Aorta (tissue), 5 donors: ENCODE results near the gene MAP4K1. TPM values are rescaled to one million over a fixed set of nuclear protein-coding genes. Genes with fewer than 3 reads are reported as not detected.
A peak's percentile ranks its signal among the peaks of the same experiment; 100 is the strongest.

ENCODE experiments used
- ATAC-seq: fragments of 200-7000 bp; cut with Tn5 transposase; one replicate; pipeline ENCODE4 v1.9.1; 2022; ENCODE audit warnings: moderate library complexity; ENCODE audit not compliant: low FRiP score
- DNase-seq, 2 donors: peaks; one replicate each; pipeline ENCODE4 v3.0.0-alpha.2; 2020
- H3K27ac ChIP-seq, 2 donors: one replicate each; pipeline ENCODE4 v1.5.1; 2013; ENCODE audit warnings: low read length in 2 of 2, mild to moderate bottlenecking in 2 of 2, moderate library complexity in 2 of 2, control low read depth in 1 of 2, inconsistent platforms in 1 of 2, low read depth in 1 of 2
- H3K27me3 ChIP-seq, 2 donors: one replicate each; pipeline ENCODE4 v1.6.1; 2013; ENCODE audit warnings: control low read depth in 1 of 2, low read length in 1 of 2, mild to moderate bottlenecking in 1 of 2, moderate library complexity in 1 of 2; ENCODE audit not compliant: insufficient read depth in 2 of 2, control insufficient read depth in 1 of 2
- H3K36me3 ChIP-seq, 2 donors: one replicate each; pipeline ENCODE4 v1.6.1; 2013; ENCODE audit warnings: control low read depth in 1 of 2, low read length in 1 of 2, mild to moderate bottlenecking in 1 of 2; ENCODE audit not compliant: insufficient read depth in 2 of 2, control insufficient read depth in 1 of 2
- H3K4me1 ChIP-seq, 2 donors: one replicate each; pipeline ENCODE4 v1.6.1; 2013; ENCODE audit warnings: low read length in 2 of 2, control low read depth in 1 of 2, mild to moderate bottlenecking in 1 of 2, moderate library complexity in 1 of 2; ENCODE audit not compliant: insufficient read depth in 2 of 2, control insufficient read depth in 1 of 2
- H3K4me3 ChIP-seq, 2 donors: one replicate each; pipeline ENCODE4 v1.5.1; 2013; ENCODE audit warnings: low read length in 2 of 2, control low read depth in 1 of 2, mild to moderate bottlenecking in 1 of 2
- H3K9me3 ChIP-seq: one replicate; pipeline ENCODE4 v1.6.1; 2013; ENCODE audit warnings: mild to moderate bottlenecking, low read length; ENCODE audit not compliant: control insufficient read depth
- WGBS, 2 donors: extraction: QIAGEN DNeasy Blood & Tissue Kit; methylation state at CpG; one replicate each; pipeline ENCODE4 v1.1.7; 2013; 5-methylcytosine and 5-hydroxymethylcytosine counted together
- intact Hi-C, 2 donors: fragments of 100-400 bp; cut with DNase I; formaldehyde crosslinking; loops; one replicate each; pipeline versions ENCODE4 v1.14.2 to v1.15.0; 2022
- polyA plus RNA-seq, 2 donors: library from polyadenylated mRNA; stranded (reverse); fragments of 200-250 nt; gene quantifications; one replicate each; pipeline ENCODE4 v1.2.3, GENCODE V29; 2013
- total RNA-seq, 2 donors: library from RNA; stranded (reverse); fragmentation: NEBNext Ultra II Directional; extraction: Animal tissue kit (Norgen Biotek cat#: 25700); gene quantifications; one replicate each; pipeline ENCODE4 v1.2.1, GENCODE V29; 2021
- donor health status: healthy with polysubstance abuse.
- donor health status: Bipolar disorder and iron deficiency.
- donor health status: DM: no; HTN: no; CAD: no.
- donor health status: DM: no; HTN: no; CAD: no.
- donor health status: DM: yes; HTN: yes; CAD: no.

MAP4K1 gene
- total and polyA plus RNA-seq, 4 donors = 1.6 to 13.2 (median 4.7) TPM

DNA sequence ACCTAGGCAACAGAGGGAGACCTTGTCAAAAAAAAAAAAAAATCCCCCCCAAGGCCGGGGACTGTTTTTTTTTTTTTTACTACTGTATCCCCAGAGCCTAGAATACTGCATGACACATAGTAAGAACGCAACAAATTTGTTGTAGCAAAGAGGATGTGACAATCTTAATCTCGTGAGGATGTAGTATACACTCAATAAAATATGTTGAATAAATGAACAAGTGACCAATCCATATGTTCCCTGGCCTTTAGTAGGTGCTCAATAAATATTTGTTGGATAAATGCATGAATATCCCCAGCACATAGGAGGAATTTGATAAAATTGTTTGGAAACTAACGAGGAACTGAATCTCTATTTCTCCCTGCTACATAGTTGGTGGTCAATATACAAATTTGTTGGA lies 75.7 kb downstream of the MAP4K1 start:
- H3K27ac ChIP-seq = no peak overlapping the region
- WGBS, 2 donors = 90 to 91% methylated on average over 4 of the region's 4 CpGs
- no peaks in the 10 kb centered on the region for H3K27me3 ChIP-seq
- no peak for DNase-seq
- intact Hi-C loops = loop anchor here (10.0 kb wide), 2 partner anchors 333 to 393 kb away; partner anchors contain the start of genes MRPS12 (in 1 of the 2), RINL (in 1 of the 2) and SARS2 (in 1 of the 2)
- H3K36me3 ChIP-seq = no peaks in the 10 kb centered on the region
- no peak for ATAC-seq
- no peak overlapping the region for H3K4me3 ChIP-seq
- H3K4me1 ChIP-seq = no peaks in the 10 kb centered on the region
- no peaks in the 10 kb centered on the region for H3K9me3 ChIP-seq

DNA sequence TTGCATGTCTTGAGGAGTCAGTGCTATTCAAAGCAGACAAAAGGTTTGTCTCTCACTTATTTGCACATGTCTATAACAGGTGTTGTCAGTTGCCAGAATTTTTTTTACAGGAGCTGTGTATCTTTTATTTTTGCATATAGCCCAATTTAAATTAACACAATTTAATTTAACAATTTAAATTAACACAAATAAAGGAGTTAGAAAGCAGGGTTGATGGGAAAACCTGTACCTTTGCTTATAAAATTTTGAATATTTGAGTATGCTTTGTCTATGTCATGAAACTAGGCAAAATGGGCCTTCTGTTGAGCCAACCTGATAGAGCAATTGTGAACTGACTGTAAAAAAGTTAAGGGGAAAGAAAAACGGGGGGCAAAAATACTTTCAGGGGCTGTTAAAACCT lies 78.0 kb downstream of the MAP4K1 start:
- Histone ChIP-seq H3K4me1 (no peaks in the 10 kb centered on the region), H3K9me3 (peaks cover 8% of the 10 kb centered on the region), H3K27me3 (no peaks in the 10 kb centered on the region), H3K27ac (peak overlapping the region in 1 of 2 donors; percentile 18), H3K36me3 (no peaks in the 10 kb centered on the region), H3K4me3 (no peak overlapping the region)
- no peak for ATAC-seq
- DNase-seq = no peak
- intact Hi-C loops = loop anchor here (10.0 kb wide), 2 partner anchors 335 to 395 kb away; partner anchors contain the start of genes MRPS12 (in 1 of the 2), RINL (in 1 of the 2) and SARS2 (in 1 of the 2)
- 41 to 45% methylated on average over 1 of the region's 1 CpG for WGBS, 2 donors

DNA sequence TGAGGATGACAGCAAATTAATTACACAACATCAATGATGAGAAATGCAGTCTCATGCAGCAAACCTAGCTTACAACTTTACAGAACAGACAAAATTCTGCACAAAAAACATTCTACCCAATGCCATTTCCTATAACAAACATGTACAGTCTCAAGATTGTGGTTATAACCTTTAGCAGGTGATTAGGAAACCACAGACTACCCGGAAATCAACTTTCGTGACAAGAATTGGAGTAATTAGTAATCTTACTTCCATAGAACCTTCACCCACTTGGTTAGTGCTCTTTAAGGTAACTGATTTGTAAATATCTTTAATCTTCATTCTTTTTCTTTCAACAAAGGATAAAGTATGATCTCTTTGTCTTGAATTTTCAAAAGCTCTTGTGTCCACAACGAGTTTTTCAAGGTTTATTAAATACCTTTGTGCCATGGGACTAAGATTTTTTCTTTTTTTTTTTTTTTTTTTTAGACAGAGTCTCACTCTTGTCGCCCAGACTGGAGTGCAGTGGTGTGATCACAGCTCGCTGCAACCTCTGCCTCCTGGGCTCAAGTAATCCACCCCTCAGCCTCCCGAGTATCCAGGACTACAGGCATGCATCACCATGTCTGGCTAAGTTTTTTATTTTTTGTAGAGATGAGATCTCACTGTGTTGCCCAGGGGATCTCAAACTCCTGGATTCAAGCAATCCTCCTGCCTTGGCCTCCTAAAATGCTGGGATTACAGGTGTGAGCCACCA lies 78.8 kb downstream of the MAP4K1 start:
- no peak for ATAC-seq
- no peaks in the 10 kb centered on the region for H3K36me3 ChIP-seq
- no peak overlapping the region for H3K27ac ChIP-seq
- 8 to 12% methylated on average over 6 of the region's 6 CpGs for WGBS, 2 donors
- peaks cover 9% of the 10 kb centered on the region for H3K9me3 ChIP-seq
- H3K4me3 ChIP-seq = no peak overlapping the region
- no peaks in the 10 kb centered on the region for H3K27me3 ChIP-seq
- no peaks in the 10 kb centered on the region for H3K4me1 ChIP-seq
- intact Hi-C loops = no loop called here
- DNase-seq = no peak

DNA sequence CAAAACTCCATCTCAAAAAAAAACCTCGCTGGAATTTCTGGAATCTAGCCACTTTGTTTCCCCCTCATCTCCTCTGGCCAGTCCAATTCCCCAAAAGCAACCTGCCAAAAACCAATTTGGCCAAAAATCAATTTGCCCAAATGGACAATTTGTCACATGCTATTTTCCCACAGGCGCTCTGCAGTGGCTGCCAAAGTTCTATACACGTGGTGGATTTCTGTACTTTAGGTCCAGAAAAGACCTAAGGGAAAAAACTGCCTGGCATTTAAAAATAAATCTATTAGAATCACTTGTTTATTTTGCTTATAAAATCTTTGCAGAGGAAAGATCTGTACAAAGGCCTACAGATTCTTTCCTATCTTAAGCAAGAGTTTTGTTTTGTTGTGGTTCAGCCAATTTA lies 79.4 kb downstream of the MAP4K1 start:
- 0 to 6% methylated on average over 3 of the region's 3 CpGs for WGBS, 2 donors
- Histone ChIP-seq H3K9me3 (peaks cover 9% of the 10 kb centered on the region), H3K36me3 (no peaks in the 10 kb centered on the region), H3K27ac (no peak overlapping the region), H3K4me3 (no peak overlapping the region), H3K27me3 (no peaks in the 10 kb centered on the region), H3K4me1 (no peaks in the 10 kb centered on the region)
- ATAC-seq (peak; percentile 38), DNase-seq (no peak)
- intact Hi-C loops = no loop called here

Other genes starting within 250 kb of the MAP4K1 start
- 100 to 1,000 TPM in 1 of 2 donors, 10 to 100 TPM in 1; 92.4 to 119 TPM for gene PSMD8, start 243.4 kb downstream of the MAP4K1 start, total RNA-seq
- gene PSMD8, start 243.4 kb downstream of the MAP4K1 start, polyA plus RNA-seq = 100 to 1,000 TPM in 1 of 2 donors, 10 to 100 TPM in 1; 95.5 to 108 TPM
- 1 to 10 TPM; 3.3 to 4.7 TPM for gene GGN, start 229.9 kb downstream of the MAP4K1 start, total RNA-seq
- gene GGN, start 229.9 kb downstream of the MAP4K1 start, polyA plus RNA-seq = 1 to 10 TPM in 1 of 2 donors, under 1 TPM in 1; 0.50 to 6.9 TPM
- gene SPRED3, start 229.3 kb downstream of the MAP4K1 start, total RNA-seq = 10 to 100 TPM; 19.6 to 26.1 TPM
- gene SPRED3, start 229.3 kb downstream of the MAP4K1 start, polyA plus RNA-seq = 10 to 100 TPM in 1 of 2 donors, 1 to 10 TPM in 1; 1.9 to 11.3 TPM
- gene FAM98C, start 214.9 kb downstream of the MAP4K1 start, total RNA-seq = 10 to 100 TPM; 14.5 to 19.6 TPM
- gene FAM98C, start 214.9 kb downstream of the MAP4K1 start, polyA plus RNA-seq = 10 to 100 TPM; 10.3 to 32.0 TPM
- 1 to 10 TPM; 4.1 to 9.8 TPM for gene RASGRP4, start 191.7 kb downstream of the MAP4K1 start, total RNA-seq
- 1 to 10 TPM in 1 of 2 donors, under 1 TPM in 1; 0.54 to 4.1 TPM for gene RASGRP4, start 191.7 kb downstream of the MAP4K1 start, polyA plus RNA-seq
- gene RYR1, start 184.3 kb downstream of the MAP4K1 start, total RNA-seq = 1 to 10 TPM; 1.0 to 5.4 TPM
- 1 to 10 TPM in 1 of 2 donors, under 1 TPM in 1; 0.38 to 1.3 TPM for gene RYR1, start 184.3 kb downstream of the MAP4K1 start, polyA plus RNA-seq
- 100 to 1,000 TPM; 171 to 183 TPM for gene EIF3K, start 1.2 kb upstream of the MAP4K1 start, total RNA-seq
- 100 to 1,000 TPM; 299 to 445 TPM for gene EIF3K, start 1.2 kb upstream of the MAP4K1 start, polyA plus RNA-seq
- gene ACTN4, start 29.7 kb upstream of the MAP4K1 start, total RNA-seq = 1,000 to 10,000 TPM in 1 of 2 donors, 100 to 1,000 TPM in 1; 794 to 1,985 TPM
- gene ACTN4, start 29.7 kb upstream of the MAP4K1 start, polyA plus RNA-seq = 100 to 1,000 TPM; 111 to 163 TPM
- gene CAPN12, start 126.5 kb upstream of the MAP4K1 start, total RNA-seq = 1 to 10 TPM; 1.9 to 2.8 TPM
- gene CAPN12, start 126.5 kb upstream of the MAP4K1 start, polyA plus RNA-seq = 1 to 10 TPM; 1.0 to 4.5 TPM
- gene LGALS7, start 155.6 kb upstream of the MAP4K1 start, total RNA-seq = not detected
- not detected for gene LGALS7, start 155.6 kb upstream of the MAP4K1 start, polyA plus RNA-seq
- not detected for gene LGALS7B, start 171.2 kb upstream of the MAP4K1 start, total RNA-seq
- not detected for gene LGALS7B, start 171.2 kb upstream of the MAP4K1 start, polyA plus RNA-seq
- 1 to 10 TPM in 1 of 2 donors, under 1 TPM in 1; 0.51 to 2.9 TPM for gene LGALS4, start 195.0 kb upstream of the MAP4K1 start, total RNA-seq
- 100 to 1,000 TPM in 1 of 2 donors, 1 to 10 TPM in 1; 9.1 to 544 TPM for gene LGALS4, start 195.0 kb upstream of the MAP4K1 start, polyA plus RNA-seq
- gene ECH1, start 213.8 kb upstream of the MAP4K1 start, total RNA-seq = 10 to 100 TPM; 92.2 to 95.1 TPM
- gene ECH1, start 213.8 kb upstream of the MAP4K1 start, polyA plus RNA-seq = 100 to 1,000 TPM; 139 to 190 TPM
- gene HNRNPL, start 232.0 kb upstream of the MAP4K1 start, total RNA-seq = 100 to 1,000 TPM; 220 TPM
- gene HNRNPL, start 232.0 kb upstream of the MAP4K1 start, polyA plus RNA-seq = 100 to 1,000 TPM in 1 of 2 donors, 10 to 100 TPM in 1; 83.3 to 150 TPM